Temporal lobe (tissue), 1 donor: Measurements from ENCODE around the gene OAS3. TPM values are rescaled to one million over a fixed set of nuclear protein-coding genes. Genes with fewer than 3 reads are reported as not detected.

ENCODE experiments used
- total RNA-seq: library from RNA; depleted of rRNA; stranded (reverse); fragments of >200 nt; gene quantifications from one replicate; pipeline ENCODE4 v1.2.3, GENCODE V29; 2014

The OAS3 gene
- total RNA-seq, 1 donor from 2014 or later, result 1.7 TPM

Other genes starting within 250 kb of the OAS3 start
- gene RPH3A, start 146.7 kb upstream of the OAS3 start, total RNA-seq, result 8.9 TPM
- 1.7 TPM for gene OAS1, start 31.5 kb upstream of the OAS3 start, total RNA-seq
- gene OAS2, start 40.0 kb downstream of the OAS3 start, total RNA-seq, result 0.98 TPM
- gene DTX1, start 118.3 kb downstream of the OAS3 start, total RNA-seq, result 34.9 TPM
- 4.2 TPM for gene RASAL1, start 197.3 kb downstream of the OAS3 start, total RNA-seq
- gene CFAP73, start 211.2 kb downstream of the OAS3 start, total RNA-seq, result 1.2 TPM
- 12.5 TPM for gene DDX54, start 247.0 kb downstream of the OAS3 start, total RNA-seq
- gene RITA1, start 247.2 kb downstream of the OAS3 start, total RNA-seq, result 6.6 TPM